Neural cell (in vitro differentiated cells): ENCODE data around the gene SIX4. TPM values are rescaled to one million over a fixed set of nuclear protein-coding genes. Genes with fewer than 3 reads are reported as not detected.

Experiments used
- H2AFZ ChIP-seq: fragments of 200-600, 300-800 bp; sonication (generic), shearing (Covaris generic); 2 replicates; pipeline ENCODE4 v1.6.0; 2014; ENCODE audit warnings: low read depth, mild to moderate bottlenecking, antibody characterized with exemption, low read length, moderate library complexity
- H3F3A ChIP-seq: fragments of 200-600 bp; shearing (Covaris generic); 2 replicates; pipeline ENCODE4 v1.6.1; 2016; ENCODE audit warnings: mild to moderate bottlenecking, moderate library complexity, mixed read lengths, antibody characterized with exemption, low read length; ENCODE audit not compliant: insufficient read depth, poor library complexity, severe bottlenecking
- H3K27ac ChIP-seq: fragments of 200-600, 300-800 bp; sonication (generic), shearing (Covaris generic); 2 replicates; pipeline ENCODE4 v1.5.1; 2014; ENCODE audit warnings: mild to moderate bottlenecking, low read length, moderate library complexity
- H3K27me3 ChIP-seq: fragments of 300-800, 200-600 bp; sonication (generic), shearing (Covaris generic); 2 replicates; pipeline ENCODE4 v1.6.0; 2014; ENCODE audit warnings: mild to moderate bottlenecking, low read depth, low read length, moderate library complexity; ENCODE audit not compliant: insufficient read depth
- H3K36me3 ChIP-seq: fragments of 300-800, 200-600 bp; sonication (generic), shearing (Covaris generic); 2 replicates; pipeline ENCODE4 v1.5.1; 2014; ENCODE audit warnings: mild to moderate bottlenecking, antibody characterized with exemption, low read length, moderate library complexity; ENCODE audit not compliant: insufficient read depth
- H3K4me2 ChIP-seq: fragments of 300-800, 200-600 bp; sonication (generic), shearing (Covaris generic); 2 replicates; pipeline ENCODE4 v1.6.0; 2014; ENCODE audit warnings: mild to moderate bottlenecking, low read length
- H3K4me3 ChIP-seq: fragments of 300-800, 200-600 bp; sonication (generic), shearing (Covaris generic); 2 replicates; pipeline ENCODE4 v1.5.1; 2014; ENCODE audit warnings: mild to moderate bottlenecking, low read length, moderate library complexity
- H3K79me2 ChIP-seq: fragments of 200-600 bp; shearing (Covaris generic); replicated peaks from 2 replicates; pipeline ENCODE4 v1.6.0; 2014; ENCODE audit warnings: mild to moderate bottlenecking, low read length, moderate library complexity; ENCODE audit not compliant: insufficient read depth
- H3K9ac ChIP-seq: fragments of 300-800, 200-600 bp; sonication (generic), shearing (Covaris generic); 2 replicates; pipeline ENCODE4 v1.6.1; 2016; ENCODE audit warnings: mild to moderate bottlenecking, low read length, mixed read lengths
- H3K9me2 ChIP-seq: fragments of 200-600 bp; shearing (Covaris generic); 2 replicates; pipeline ENCODE4 v1.6.1; 2016; ENCODE audit warnings: mild to moderate bottlenecking, low read length, mixed read lengths; ENCODE audit not compliant: insufficient read depth
- H3K9me3 ChIP-seq: fragments of 200-600, 300-800 bp; sonication (generic), shearing (Covaris generic); 2 replicates; pipeline ENCODE4 v1.6.1; 2016; ENCODE audit warnings: mild to moderate bottlenecking, mixed run types, low read length, moderate library complexity, mixed read lengths
- H4K20me1 ChIP-seq: fragments of 200-600 bp; shearing (Covaris generic); 2 replicates; pipeline ENCODE4 v1.6.1; 2016; ENCODE audit warnings: mild to moderate bottlenecking, mixed run types; ENCODE audit not compliant: insufficient read depth
- EP300 ChIP-seq: fragments of 450-650 bp; conservative IDR thresholded peaks from 2 replicates; pipeline ENCODE4 v1.6.1; 2014; ENCODE audit warnings: antibody characterized with exemption, mild to moderate bottlenecking, moderate library complexity; ENCODE audit not compliant: poor library complexity, severe bottlenecking
- EZH2 ChIP-seq: fragments of 200-600, 300-800 bp; shearing (Covaris generic), sonication (generic); IDR thresholded peaks from 2 replicates; pipeline ENCODE4 v1.6.1; 2014; ENCODE audit warnings: antibody characterized with exemption, low read length, borderline replicate concordance, mild to moderate bottlenecking; ENCODE audit not compliant: insufficient read depth, poor library complexity, severe bottlenecking
- MXI1 ChIP-seq: fragments of 450-650 bp; conservative IDR thresholded peaks from 2 replicates; pipeline ENCODE4 v1.6.1; 2014; ENCODE audit warnings: antibody characterized with exemption, mild to moderate bottlenecking; ENCODE audit not compliant: poor library complexity, severe bottlenecking
- POLR2AphosphoS5 ChIP-seq: IDR thresholded peaks from 2 replicates; pipeline ENCODE4 v1.6.1; 2012
- RAD21 ChIP-seq: fragments of 450-650 bp; conservative IDR thresholded peaks from 2 replicates; pipeline ENCODE4 v1.6.1; 2014; ENCODE audit warnings: antibody characterized with exemption, mild to moderate bottlenecking, moderate library complexity
- SMC3 ChIP-seq: fragments of 450-650 bp; conservative IDR thresholded peaks from 2 replicates; pipeline ENCODE4 v1.6.1; 2014; ENCODE audit warnings: antibody characterized with exemption, mild to moderate bottlenecking, moderate library complexity; ENCODE audit not compliant: poor library complexity
- TAF1 ChIP-seq: IDR thresholded peaks from 2 replicates; pipeline ENCODE4 v1.6.1; 2012; ENCODE audit warnings: low read depth
- polyA plus RNA-seq: library from polyadenylated mRNA; depleted of rRNA; stranded (reverse); fragments of >200 nt; gene quantifications from 2 replicates; pipeline ENCODE4 v1.2.3, GENCODE V29; 2014
- TF ChIP-seq, protein P1 (sequence below): IDR thresholded peaks from 2 replicates; pipeline ENCODE4 v1.6.1; 2012; ENCODE audit warnings: borderline replicate concordance
- TF ChIP-seq, protein P2 (sequence below): fragments of 450-650 bp; IDR thresholded peaks from 2 replicates; pipeline ENCODE4 v1.5.1; 2014; ENCODE audit warnings: antibody characterized with exemption, mild to moderate bottlenecking, moderate library complexity; ENCODE audit not compliant: poor library complexity, severe bottlenecking

The SIX4 gene
- polyA plus RNA-seq, 1 donor from 2014 or later = 1.1 TPM

DNA sequence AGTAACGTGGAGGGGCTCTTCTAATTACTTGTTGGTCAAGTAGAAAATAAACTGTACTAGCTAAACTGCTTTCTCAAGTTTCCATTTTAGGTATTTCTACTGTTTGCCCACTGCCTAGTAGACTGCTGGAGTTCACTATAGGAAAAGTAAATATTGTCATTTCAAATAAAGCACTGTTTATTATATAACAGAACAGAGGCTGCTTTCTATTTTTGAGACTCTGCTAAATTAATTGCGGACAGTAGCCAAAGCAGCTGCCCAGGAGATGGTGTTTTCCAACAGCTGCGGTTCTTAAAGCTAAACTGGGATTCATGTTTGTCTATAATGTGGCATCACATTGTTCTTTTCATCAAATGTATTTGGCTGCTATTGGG, 59.0 kb downstream of the SIX4 start:
- no peaks in the 10 kb centered on the region for H3K79me2 ChIP-seq
- no peak overlapping the region for H3K4me3 ChIP-seq
- H3K9ac ChIP-seq = no peak overlapping the region
- TF ChIP-seq EP300 = no peak
- TF ChIP-seq POLR2AphosphoS5 = no peak
- TF ChIP-seq EZH2 = no peak
- TF ChIP-seq TAF1 = no peak
- no peak for TF ChIP-seq MXI1
- TF ChIP-seq, protein P1, sequence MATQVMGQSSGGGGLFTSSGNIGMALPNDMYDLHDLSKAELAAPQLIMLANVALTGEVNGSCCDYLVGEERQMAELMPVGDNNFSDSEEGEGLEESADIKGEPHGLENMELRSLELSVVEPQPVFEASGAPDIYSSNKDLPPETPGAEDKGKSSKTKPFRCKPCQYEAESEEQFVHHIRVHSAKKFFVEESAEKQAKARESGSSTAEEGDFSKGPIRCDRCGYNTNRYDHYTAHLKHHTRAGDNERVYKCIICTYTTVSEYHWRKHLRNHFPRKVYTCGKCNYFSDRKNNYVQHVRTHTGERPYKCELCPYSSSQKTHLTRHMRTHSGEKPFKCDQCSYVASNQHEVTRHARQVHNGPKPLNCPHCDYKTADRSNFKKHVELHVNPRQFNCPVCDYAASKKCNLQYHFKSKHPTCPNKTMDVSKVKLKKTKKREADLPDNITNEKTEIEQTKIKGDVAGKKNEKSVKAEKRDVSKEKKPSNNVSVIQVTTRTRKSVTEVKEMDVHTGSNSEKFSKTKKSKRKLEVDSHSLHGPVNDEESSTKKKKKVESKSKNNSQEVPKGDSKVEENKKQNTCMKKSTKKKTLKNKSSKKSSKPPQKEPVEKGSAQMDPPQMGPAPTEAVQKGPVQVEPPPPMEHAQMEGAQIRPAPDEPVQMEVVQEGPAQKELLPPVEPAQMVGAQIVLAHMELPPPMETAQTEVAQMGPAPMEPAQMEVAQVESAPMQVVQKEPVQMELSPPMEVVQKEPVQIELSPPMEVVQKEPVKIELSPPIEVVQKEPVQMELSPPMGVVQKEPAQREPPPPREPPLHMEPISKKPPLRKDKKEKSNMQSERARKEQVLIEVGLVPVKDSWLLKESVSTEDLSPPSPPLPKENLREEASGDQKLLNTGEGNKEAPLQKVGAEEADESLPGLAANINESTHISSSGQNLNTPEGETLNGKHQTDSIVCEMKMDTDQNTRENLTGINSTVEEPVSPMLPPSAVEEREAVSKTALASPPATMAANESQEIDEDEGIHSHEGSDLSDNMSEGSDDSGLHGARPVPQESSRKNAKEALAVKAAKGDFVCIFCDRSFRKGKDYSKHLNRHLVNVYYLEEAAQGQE = no peak
- no peak for TF ChIP-seq SMC3
- TF ChIP-seq RAD21 = no peak
- TF ChIP-seq, protein P2, sequence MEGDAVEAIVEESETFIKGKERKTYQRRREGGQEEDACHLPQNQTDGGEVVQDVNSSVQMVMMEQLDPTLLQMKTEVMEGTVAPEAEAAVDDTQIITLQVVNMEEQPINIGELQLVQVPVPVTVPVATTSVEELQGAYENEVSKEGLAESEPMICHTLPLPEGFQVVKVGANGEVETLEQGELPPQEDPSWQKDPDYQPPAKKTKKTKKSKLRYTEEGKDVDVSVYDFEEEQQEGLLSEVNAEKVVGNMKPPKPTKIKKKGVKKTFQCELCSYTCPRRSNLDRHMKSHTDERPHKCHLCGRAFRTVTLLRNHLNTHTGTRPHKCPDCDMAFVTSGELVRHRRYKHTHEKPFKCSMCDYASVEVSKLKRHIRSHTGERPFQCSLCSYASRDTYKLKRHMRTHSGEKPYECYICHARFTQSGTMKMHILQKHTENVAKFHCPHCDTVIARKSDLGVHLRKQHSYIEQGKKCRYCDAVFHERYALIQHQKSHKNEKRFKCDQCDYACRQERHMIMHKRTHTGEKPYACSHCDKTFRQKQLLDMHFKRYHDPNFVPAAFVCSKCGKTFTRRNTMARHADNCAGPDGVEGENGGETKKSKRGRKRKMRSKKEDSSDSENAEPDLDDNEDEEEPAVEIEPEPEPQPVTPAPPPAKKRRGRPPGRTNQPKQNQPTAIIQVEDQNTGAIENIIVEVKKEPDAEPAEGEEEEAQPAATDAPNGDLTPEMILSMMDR = no peak
- no peaks in the 10 kb centered on the region for H3K9me3 ChIP-seq
- H3K9me2 ChIP-seq = no peaks in the 10 kb centered on the region
- no peak overlapping the region for H3K27ac ChIP-seq
- no peaks in the 10 kb centered on the region for H3K36me3 ChIP-seq
- peaks cover 7% of the 10 kb centered on the region for H3K27me3 ChIP-seq
- H4K20me1 ChIP-seq = no peaks in the 10 kb centered on the region
- no peaks in the 10 kb centered on the region for H3F3A ChIP-seq
- H2AFZ ChIP-seq = no peak overlapping the region
- no peak overlapping the region for H3K4me2 ChIP-seq

DNA sequence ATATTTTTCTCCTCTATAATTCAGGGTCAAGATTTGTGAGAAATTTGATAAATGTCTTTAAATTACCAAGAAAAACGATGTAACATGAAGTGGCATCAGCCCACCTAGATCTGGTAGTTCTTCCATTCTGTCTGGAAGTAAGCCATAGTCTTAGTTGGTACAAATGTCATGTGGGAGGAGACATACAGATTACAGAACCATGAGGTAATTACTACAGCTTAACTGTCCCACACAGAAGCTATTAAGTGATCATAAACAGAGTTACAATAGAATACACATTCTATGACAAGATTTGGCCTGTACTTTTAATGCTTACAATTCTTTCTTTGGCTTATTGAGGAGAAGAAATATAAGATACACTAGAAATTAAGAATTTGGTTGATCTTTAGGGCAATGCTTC, 61.2 kb downstream of the SIX4 start:
- H3K4me3 ChIP-seq = no peak overlapping the region

More for the DNA sequence above, 61.2 kb downstream of the SIX4 start:
- Histone ChIP-seq H3K79me2 (no peaks in the 10 kb centered on the region), H3K36me3 (no peaks in the 10 kb centered on the region), H3K27me3 (peaks cover 26% of the 10 kb centered on the region), H3K9ac (no peak overlapping the region), H3K4me2 (no peak overlapping the region), H2AFZ (no peak overlapping the region), H3K9me3 (no peaks in the 10 kb centered on the region), H3K9me2 (no peaks in the 10 kb centered on the region), H3K27ac (no peak overlapping the region), H3F3A (no peaks in the 10 kb centered on the region), H4K20me1 (no peaks in the 10 kb centered on the region)
- TF ChIP-seq SMC3 (no peak), RAD21 (no peak), MXI1 (no peak), TAF1 (no peak), POLR2AphosphoS5 (no peak), EZH2 (no peak)
- TF ChIP-seq, protein P2 = no peak
